NCI-H460 (cell line): Measurements from ENCODE around the gene PLA2G12B. TPM values are rescaled to one million over a fixed set of nuclear protein-coding genes. Genes with fewer than 3 reads are reported as not detected.
"Not testable (repeated sequence)": the region's sequence is repeated elsewhere in the genome, so short reads cannot be mapped to it uniquely, and the experiment has no call there.

Experiments
- DNase-seq: peaks from one replicate; pipeline ENCODE4 v3.0.0-alpha.2; 2016; ENCODE audit warnings: low read depth; ENCODE audit errors: extremely low read depth
- total RNA-seq: library from RNA; depleted of rRNA; stranded (reverse); fragments of >200 nt; shearing (Covaris generic); gene quantifications from 2 replicates; pipeline ENCODE4 v1.2.3, GENCODE V29; 2014

The PLA2G12B gene
- total RNA-seq, 1 experiment from 2014 or later, result not detected

- DNase-seq, result no peak
Measured at GRCh38 chr10:72943498-72944234, 10.9 kb downstream of the PLA2G12B start.

DNA sequence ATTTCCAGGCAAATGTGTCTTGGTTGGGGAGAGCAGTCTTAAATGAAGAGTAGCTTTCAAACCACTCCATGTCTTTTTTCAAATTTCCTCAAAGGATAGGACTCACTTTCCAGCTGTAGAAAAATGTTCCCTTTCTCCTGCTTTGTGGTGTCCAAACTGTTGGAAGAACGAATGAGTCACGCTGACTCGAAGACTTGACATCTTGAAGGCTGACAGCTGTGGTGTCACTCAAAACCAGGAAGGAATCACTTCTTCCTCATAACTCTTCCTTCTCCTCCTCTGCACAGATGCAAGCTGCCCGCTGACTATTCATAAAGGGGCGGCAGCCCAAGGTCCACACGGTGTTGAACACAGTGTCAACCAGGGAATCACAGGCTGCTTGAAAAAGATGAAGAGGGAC is 19.2 kb downstream of the PLA2G12B start:
- DNase-seq, result no peak

DNA sequence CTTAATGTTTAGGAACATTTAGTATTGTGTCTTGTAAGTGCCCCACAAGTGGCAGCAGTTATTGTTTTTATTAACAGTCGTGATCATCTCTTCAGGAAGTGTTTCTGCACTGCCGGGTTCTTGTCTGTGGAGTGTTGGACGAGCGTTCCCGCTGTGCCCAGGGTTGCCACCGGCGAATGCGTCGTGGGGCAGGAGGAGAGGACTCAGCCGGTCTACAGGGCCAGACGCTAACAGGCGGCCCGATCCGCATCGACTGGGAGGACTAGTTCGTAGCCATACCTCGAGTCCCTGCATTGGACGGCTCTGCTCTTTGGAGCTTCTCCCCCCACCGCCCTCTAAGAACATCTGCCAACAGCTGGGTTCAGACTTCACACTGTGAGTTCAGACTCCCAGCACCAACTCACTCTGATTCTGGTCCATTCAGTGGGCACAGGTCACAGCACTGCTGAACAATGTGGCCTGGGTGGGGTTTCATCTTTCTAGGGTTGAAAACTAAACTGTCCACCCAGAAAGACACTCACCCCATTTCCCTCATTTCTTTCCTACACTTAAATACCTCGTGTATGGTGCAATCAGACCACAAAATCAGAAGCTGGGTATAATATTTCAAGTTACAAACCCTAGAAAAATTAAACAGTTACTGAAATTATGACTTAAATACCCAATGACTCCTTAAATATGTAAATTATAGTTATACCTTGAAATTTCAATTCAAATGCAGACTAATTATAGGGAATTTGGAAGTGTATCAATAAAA is 22.2 kb downstream of the PLA2G12B start:
- no peak for DNase-seq

DNA sequence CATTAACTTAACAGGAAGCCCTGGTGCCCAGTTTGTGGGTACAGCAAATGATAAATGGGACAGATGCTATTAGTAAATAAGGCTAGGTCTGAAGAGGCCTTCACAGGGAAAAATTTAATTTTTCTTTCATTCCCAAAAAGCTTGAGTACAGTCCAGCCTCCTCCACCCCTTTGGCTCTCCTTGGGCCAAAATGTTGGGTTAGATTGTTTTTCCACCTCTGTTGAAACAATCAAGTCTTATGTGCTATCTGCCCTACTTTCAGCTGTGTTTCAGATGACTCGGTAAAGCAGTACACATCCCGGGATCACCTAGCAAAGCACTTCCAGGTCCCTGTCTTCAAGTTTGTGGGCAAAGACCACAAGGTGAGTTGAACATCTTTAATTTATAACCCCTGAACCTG is 24.3 kb downstream of the PLA2G12B start:
- no peak for DNase-seq

DNA sequence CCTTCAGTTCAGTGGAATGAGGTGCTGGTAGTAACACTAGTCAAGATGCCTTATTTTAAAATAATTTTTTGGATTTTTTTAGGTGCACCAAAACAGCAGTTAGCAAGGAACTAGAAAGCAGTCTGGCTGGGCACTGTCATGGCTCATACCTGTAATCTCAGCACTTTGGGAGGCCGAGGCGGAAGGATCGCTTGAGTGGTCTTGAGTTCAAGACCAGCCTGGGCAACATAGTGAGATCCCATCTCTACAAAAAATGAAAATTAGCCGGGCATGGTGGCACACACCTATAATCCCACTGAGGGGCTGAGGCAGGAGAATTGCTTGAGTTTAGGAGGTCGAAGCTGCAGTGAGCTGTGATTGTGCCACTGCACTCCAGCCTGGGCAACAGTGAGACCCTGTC is 25.8 kb downstream of the PLA2G12B start:
- DNase-seq, result no peak

DNA sequence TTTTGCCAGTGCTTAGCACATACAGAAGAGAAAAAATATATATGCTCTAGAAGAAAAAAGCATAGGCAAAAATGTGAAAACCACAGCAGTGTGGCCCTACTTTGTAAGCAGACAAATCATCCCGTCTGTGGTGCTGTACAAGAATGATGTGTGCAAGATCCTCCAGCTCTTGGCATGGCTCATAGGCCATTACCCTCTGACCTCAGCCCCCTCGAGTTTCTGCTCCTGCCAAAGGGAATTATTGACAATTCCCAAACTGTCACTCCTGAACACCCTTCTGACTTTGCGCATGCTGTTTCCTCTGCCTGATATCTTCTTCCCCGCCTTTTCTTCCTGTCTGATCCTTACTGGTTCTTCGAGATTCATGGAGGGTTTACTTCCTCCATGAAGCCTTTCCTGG is 27.1 kb downstream of the PLA2G12B start:
- no peak for DNase-seq

GRCh38 chr10:72925951-72926465 is 28.6 kb downstream of the PLA2G12B start:
- no peak for DNase-seq

- DNase-seq, result no peak
Measured at GRCh38 chr10:72924351-72924750, 30.3 kb downstream of the PLA2G12B start.

GRCh38 chr10:72921147-72921683 is 33.4 kb downstream of the PLA2G12B start:
- not testable (repeated sequence) for DNase-seq

DNA sequence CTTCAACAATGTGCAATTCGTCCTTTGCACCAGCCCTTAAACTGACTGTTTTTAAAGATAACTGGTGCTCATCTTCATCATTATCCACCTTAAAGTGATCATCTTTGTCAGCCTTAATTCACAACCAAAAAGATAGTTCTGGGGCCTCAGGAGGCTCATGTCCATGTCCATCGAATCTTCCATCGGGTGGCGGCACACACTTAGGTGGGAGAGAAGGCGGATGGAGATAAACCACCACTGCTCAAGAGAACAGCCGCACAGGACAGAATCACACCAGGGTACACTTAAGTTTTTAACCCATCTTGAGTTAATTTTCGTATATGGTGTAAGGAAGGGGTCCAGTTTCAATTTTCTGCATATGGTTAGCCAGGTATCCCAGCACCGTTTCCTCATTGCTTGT is 36.3 kb downstream of the PLA2G12B start:
- DNase-seq, result no peak

GRCh38 chr10:72917803-72918332 is 36.7 kb downstream of the PLA2G12B start:
- DNase-seq, result not testable (repeated sequence)

DNA sequence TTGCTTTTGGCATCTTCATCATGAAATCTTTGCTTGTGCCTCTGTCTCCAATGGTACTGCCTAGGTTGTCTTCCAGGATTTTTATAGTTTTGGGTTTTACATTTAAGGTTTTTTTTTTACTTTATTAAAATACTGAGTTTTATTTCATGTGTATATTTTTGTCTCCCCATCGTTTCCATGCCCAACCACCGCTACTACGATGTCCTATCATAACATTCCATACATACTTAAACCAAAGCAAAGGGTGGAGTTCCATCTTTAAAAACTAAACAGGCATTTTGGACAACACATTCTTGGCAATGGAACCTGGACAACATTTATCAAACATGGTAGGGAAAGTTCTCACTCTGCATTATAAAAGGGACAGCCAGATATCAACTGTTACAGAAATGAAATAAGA is 37.4 kb downstream of the PLA2G12B start:
- DNase-seq, result not testable (repeated sequence)

DNA sequence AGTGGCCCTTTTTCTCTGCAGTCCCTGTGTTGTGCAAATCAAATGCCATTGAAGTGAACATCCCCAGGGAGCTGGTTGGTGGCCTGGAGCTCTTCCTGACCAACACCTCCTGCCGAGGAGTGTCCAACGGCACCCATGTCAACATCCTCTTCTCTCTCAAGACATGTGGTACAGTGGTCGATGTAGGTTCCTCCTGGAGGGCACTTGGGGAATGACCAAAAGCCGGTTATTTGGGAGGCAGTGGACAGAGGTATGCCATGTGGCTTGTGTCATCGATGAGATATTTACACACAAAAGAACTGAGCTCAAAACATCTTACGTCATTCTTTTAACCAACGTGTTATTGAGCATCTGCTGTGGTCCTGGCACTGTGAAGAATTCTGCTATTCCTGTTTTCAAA is 41.3 kb downstream of the PLA2G12B start:
- DNase-seq, result no peak

DNA sequence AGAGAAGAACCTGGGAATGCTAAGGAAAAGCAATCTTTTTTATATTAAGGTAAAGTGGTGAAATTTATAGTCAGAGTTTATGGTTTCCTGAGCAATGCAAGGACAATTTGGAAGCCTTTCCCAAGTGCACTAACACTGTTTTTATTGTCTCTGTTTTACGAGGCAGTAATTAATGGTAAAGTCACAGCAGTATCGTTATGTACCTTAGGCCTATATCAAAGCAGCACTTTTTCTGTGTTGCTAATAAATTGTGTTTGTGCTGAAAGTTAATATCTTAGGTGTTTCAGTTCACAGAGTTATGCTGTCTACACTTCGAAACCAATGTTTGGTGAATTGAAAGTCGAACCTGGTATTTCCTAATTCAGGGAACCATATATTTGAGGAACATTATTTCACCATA is 41.9 kb downstream of the PLA2G12B start:
- DNase-seq, result no peak

- DNase-seq, result no peak
Measured at GRCh38 chr10:72911758-72912157, 42.8 kb downstream of the PLA2G12B start.

GRCh38 chr10:72910705-72911104 is 43.9 kb downstream of the PLA2G12B start:
- no peak for DNase-seq

GRCh38 chr10:72906446-72906845 is 48.2 kb downstream of the PLA2G12B start:
- no peak for DNase-seq

DNA sequence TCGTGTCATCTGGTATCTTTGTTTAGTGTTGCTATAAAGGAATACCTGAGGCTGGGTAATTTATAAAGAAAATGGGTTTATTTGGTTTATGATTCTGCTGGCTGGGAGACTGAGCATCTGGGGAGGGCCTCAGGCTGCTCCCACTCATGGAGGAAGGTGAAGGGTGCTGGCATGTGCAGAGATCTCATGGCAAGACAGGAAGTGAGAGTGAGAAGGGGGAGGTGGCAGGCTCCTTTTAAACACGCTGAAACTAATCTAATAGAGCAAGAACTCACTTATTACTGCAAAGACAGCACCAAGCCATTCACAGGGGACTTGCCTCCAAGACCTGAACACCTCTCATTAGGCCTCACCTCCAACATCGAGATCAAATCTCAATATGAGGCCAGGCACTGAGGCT is 49.8 kb downstream of the PLA2G12B start:
- no peak for DNase-seq

DNA sequence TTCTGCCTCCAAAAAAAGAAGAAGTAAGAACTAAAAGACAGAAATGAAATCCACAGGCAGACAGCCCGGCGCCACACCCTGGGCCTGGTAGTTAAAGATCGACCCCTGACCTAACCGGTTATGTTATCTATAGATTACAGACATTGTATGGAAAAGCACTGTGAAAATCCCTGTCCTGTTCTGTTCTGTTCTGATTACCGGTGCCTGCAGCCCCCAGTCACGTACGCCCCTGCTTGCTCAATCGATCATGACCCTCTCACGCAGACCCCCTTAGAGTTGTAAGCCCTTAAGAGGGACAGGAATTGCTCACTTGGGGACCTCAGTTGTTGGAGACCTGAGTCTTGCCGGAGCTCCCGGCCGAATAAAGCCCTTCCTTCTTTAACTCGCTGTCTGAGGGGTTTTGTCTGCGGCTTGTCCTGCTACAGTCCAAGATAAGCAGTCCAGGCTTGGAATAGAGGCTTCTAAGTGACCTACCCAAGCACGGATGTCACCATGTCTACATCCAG is 50.6 kb downstream of the PLA2G12B start:
- DNase-seq, result not testable (repeated sequence)

GRCh38 chr10:72899545-72899944 is 55.1 kb downstream of the PLA2G12B start:
- no peak for DNase-seq

- DNase-seq, result no peak
Measured at GRCh38 chr10:72898616-72899015, 56.0 kb downstream of the PLA2G12B start.
